Adrenal gland (tissue), 12 donors: ENCODE data around the gene STARD8. TPM values are rescaled to one million over a fixed set of nuclear protein-coding genes. Genes with fewer than 3 reads are reported as not detected.

Experiments used
- DNase-seq, 7 donors: peaks; one replicate each; pipeline ENCODE4 v3.0.0-alpha.2; 2019 to 2020
- H3K27ac ChIP-seq, 5 donors: fragments of 200-600 bp; sonication (generic) in 4 of 5; 1 replicate in 3 of 5; 2 replicates in 2 of 5; pipeline versions ENCODE4 v1.5.1 to v1.8.0; 2016 to 2020; ENCODE audit warnings: mild to moderate bottlenecking in 1 of 5
- H3K27me3 ChIP-seq: fragments of 200-600 bp; 2 replicates; pipeline ENCODE4 v1.8.0; 2021
- H3K36me3 ChIP-seq, 2 donors: fragments of 200-600 bp; replicated peaks in 1 of 2; 1 replicate in 1 of 2; 2 replicates in 1 of 2; pipeline versions ENCODE4 v1.5.1 to v1.8.0; 2018 to 2022
- H3K4me1 ChIP-seq, 2 donors: fragments of 200-600 bp; replicated peaks in 1 of 2; 1 replicate in 1 of 2; 2 replicates in 1 of 2; pipeline versions ENCODE4 v1.5.1 to v1.8.0; 2018 to 2021
- H3K4me3 ChIP-seq, 4 donors: fragments of 200-600 bp; sonication (generic) in 3 of 4; one replicate each; pipeline ENCODE4 v1.5.1; 2016 to 2018
- H3K9me3 ChIP-seq, 3 donors: fragments of 200-600 bp; sonication (generic) in 1 of 3; replicated peaks in 1 of 3; 1 replicate in 2 of 3; 2 replicates in 1 of 3; pipeline versions ENCODE4 v1.5.1 to v1.8.0; 2016 to 2021
- CTCF ChIP-seq, 6 experiments: fragments of 450-650 bp in 4 of 6; fragments of 200-600 bp in 2 of 6; sonication (generic) in 1 of 6; IDR thresholded peaks; 1 replicate in 5 of 6; 2 replicates in 1 of 6; pipeline versions ENCODE4 v1.5.1 to v1.8.0; 2016 to 2021; ENCODE audit warnings: antibody characterized with exemption in 6 of 6, mild to moderate bottlenecking in 2 of 6, moderate library complexity in 1 of 6
- POLR2A ChIP-seq, 2 donors: fragments of 450-650 bp; IDR thresholded peaks; one replicate each; pipeline ENCODE4 v1.6.1; 2017; ENCODE audit warnings: antibody characterized with exemption in 2 of 2, mild to moderate bottlenecking in 2 of 2, moderate library complexity in 1 of 2
- whole genome bisulfite sequencing, 4 donors: extraction: QIAGEN DNeasy Blood & Tissue Kit in 2 of 4; methylation state at CpG; one replicate each; pipeline versions ENCODE4 v1.1.5 to v1.1.7; 2013 to 2017; 5-methylcytosine and 5-hydroxymethylcytosine counted together
- intact Hi-C, 2 donors: fragments of 100-400 bp; cut with DNase I; formaldehyde crosslinking; loops; one replicate each; pipeline versions ENCODE4 v1.14.1 to v1.15.0; 2022 to 2023
- polyA plus RNA-seq, 3 donors: library from polyadenylated mRNA; stranded (reverse); fragments of 200-250 nt in 2 of 3; fragments of 350-450 nt in 1 of 3; fragmentation: Illumina TruSeq in 1 of 3; extraction: RNeasy Lipid Tissue Mini Kit (QIAGEN cat#74804) in 1 of 3; gene quantifications; one replicate each; pipeline ENCODE4 v1.2.3, GENCODE V29; 2013 to 2014
- total RNA-seq, 9 donors: library from RNA; depleted of rRNA in 4 of 9; stranded (reverse); fragments of >200 nt in 4 of 9; fragments of 120-200 nt in 1 of 9; fragmentation: NEBNext Ultra II Directional in 1 of 9; extraction: Animal tissue kit (Norgen Biotek cat#: 25700) in 1 of 9; gene quantifications; one replicate each; pipeline versions ENCODE4 v1.1.0 to v1.2.4, GENCODE V29; 2013 to 2023
- donor health status: healthy with polysubstance abuse.
- donor health status: Bipolar disorder and iron deficiency.
- donor health status: DM: yes; HTN: yes; CAD: no.
- donor health status: DM: no; HTN: no; CAD: no.
- donor health status: DM: no; HTN: no; CAD: no.
- donor health status: DM: yes; HTN: yes; CAD: no.

The STARD8 gene
- total and polyA plus RNA-seq, 12 donors: 2.8 to 19.6 (median 10.1) TPM

- Histone ChIP-seq H3K9me3 (no peaks in the 10 kb centered on the region), H3K4me1 (peaks cover 0 to 3% of the 10 kb centered on the region in 2 donors), H3K4me3 (no peak overlapping the region), H3K36me3 (no peaks in the 10 kb centered on the region), H3K27ac (peak overlapping the region in 2 of 5 donors; percentile 17 to 47), H3K27me3 (no peaks in the 10 kb centered on the region)
- intact Hi-C loops: no loop called here
- TF ChIP-seq CTCF (IDR thresholded peaks at IDR 0.05) (peak in 4 of 6 experiments; percentile 3 to 32 (median 21)), POLR2A (IDR thresholded peaks at IDR 0.05) (no peak)
- 50 to 83% (median 58%) methylated on average over 2 to 9 of the region's 9 CpGs for WGBS, 4 donors
- DNase-seq: peak in 4 of 7 donors; percentile 42 to 64 (median 46)
Observed at GRCh38 chrX:68665502-68665901, 18.0 kb downstream of the STARD8 start.

- H3K27me3 ChIP-seq: no peaks in the 10 kb centered on the region
- H3K9me3 ChIP-seq: no peaks in the 10 kb centered on the region
- H3K36me3 ChIP-seq: no peaks in the 10 kb centered on the region
- intact Hi-C loops: no loop called here
- WGBS, 4 donors: 78 to 90% (median 84%) methylated on average over 5 of the region's 5 CpGs
- TF ChIP-seq CTCF (IDR thresholded peaks at IDR 0.05) (no peak), POLR2A (IDR thresholded peaks at IDR 0.05) (no peak)
- peak overlapping the region in 1 of 5 donors; percentile 62 for H3K27ac ChIP-seq
- H3K4me3 ChIP-seq: no peak overlapping the region
- peaks cover 0 to 3% of the 10 kb centered on the region in 2 donors for H3K4me1 ChIP-seq
- DNase-seq: peak in 2 of 7 donors; percentile 27 to 48
Observed at GRCh38 chrX:68666580-68666979, 19.1 kb downstream of the STARD8 start.

- intact Hi-C loops: no loop called here
- H3K9me3 ChIP-seq: no peaks in the 10 kb centered on the region
- H3K4me3 ChIP-seq: no peak overlapping the region
- 61 to 79% (median 74%) methylated on average over 10 of the region's 10 CpGs for WGBS, 4 donors
- no peak for DNase-seq
- H3K27me3 ChIP-seq: peaks cover 3% of the 10 kb centered on the region
- H3K4me1 ChIP-seq: peaks cover 0 to 3% of the 10 kb centered on the region in 2 donors
- H3K36me3 ChIP-seq: no peaks in the 10 kb centered on the region
- no peak for TF ChIP-seq CTCF (IDR thresholded peaks at IDR 0.05)
- no peak for TF ChIP-seq POLR2A (IDR thresholded peaks at IDR 0.05)
- no peak overlapping the region for H3K27ac ChIP-seq
Observed at GRCh38 chrX:68669094-68669860, 21.8 kb downstream of the STARD8 start.

GRCh38 chrX:68669871-68670270 lies 22.4 kb downstream of the STARD8 start:
- Histone ChIP-seq H3K4me3 (no peak overlapping the region), H3K27ac (peak overlapping the region in 1 of 5 donors; percentile 31), H3K36me3 (no peaks in the 10 kb centered on the region), H3K27me3 (peaks cover 3% of the 10 kb centered on the region), H3K9me3 (no peaks in the 10 kb centered on the region), H3K4me1 (peaks cover 0 to 3% of the 10 kb centered on the region in 2 donors)
- intact Hi-C loops: no loop called here
- WGBS, 4 donors: 64 to 81% (median 69%) methylated on average over 1 to 3 of the region's 3 CpGs
- no peak for DNase-seq
- TF ChIP-seq CTCF (IDR thresholded peaks at IDR 0.05): no peak
- no peak for TF ChIP-seq POLR2A (IDR thresholded peaks at IDR 0.05)
